ENCODE data around the gene TDRD7.

The TDRD7 gene

GRCh38 chr9:97517331-97518089, 105.6 kb downstream of the TDRD7 start:
- in situ Hi-C loops (cut with MboI; ENCODE audit: low pct_unique_long_range_greater_than_20kb, low sequenced_read_pairs): no loop called here

DNA sequence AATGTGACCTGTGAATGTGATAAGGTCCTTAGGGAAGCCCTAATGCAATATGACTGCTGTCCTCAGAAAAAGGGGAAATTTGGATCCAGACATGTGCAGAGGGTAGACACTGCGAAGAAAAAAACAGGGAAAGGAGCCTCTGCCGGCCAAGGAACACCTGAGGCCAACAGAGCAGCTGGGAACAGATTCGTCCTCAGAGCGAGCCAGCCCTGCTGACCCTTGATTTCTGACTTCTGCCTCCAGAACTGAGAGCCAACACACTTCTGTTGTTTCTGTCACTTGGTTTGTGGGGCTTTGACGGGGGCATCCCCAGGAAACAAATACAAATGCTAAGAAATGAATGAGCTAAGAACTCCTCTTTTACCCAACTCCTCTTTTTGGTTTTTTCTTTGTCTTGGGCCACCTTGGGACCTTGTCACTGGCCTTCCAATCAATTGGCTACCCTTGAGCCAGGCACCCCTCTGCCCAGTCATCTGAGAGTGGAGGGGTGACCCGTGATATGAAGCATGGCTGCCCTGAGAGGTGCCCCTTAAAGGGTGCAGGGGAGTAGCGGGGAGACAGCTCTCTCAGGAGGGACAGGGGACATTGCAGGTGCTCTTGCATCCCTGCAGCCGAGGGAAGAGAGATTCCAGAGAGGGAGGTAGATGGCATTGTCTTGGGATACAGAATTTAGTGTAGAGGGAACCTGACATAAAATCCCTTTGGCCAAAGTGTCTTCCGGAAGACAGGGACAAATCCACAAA, 106.4 kb downstream of the TDRD7 start:
- in situ Hi-C loops (cut with MboI; ENCODE audit: low pct_unique_long_range_greater_than_20kb, low sequenced_read_pairs): no loop called here
- DNase-seq: no peak

More at GRCh38 chr9:97517331-97518089, 105.6 kb downstream of the TDRD7 start:
- no peak for DNase-seq

GRCh38 chr9:97518909-97519307, 107.0 kb downstream of the TDRD7 start:
- in situ Hi-C loops (cut with MboI; ENCODE audit: low pct_unique_long_range_greater_than_20kb, low sequenced_read_pairs): no loop called here
- peak; percentile 32 for DNase-seq

DNA sequence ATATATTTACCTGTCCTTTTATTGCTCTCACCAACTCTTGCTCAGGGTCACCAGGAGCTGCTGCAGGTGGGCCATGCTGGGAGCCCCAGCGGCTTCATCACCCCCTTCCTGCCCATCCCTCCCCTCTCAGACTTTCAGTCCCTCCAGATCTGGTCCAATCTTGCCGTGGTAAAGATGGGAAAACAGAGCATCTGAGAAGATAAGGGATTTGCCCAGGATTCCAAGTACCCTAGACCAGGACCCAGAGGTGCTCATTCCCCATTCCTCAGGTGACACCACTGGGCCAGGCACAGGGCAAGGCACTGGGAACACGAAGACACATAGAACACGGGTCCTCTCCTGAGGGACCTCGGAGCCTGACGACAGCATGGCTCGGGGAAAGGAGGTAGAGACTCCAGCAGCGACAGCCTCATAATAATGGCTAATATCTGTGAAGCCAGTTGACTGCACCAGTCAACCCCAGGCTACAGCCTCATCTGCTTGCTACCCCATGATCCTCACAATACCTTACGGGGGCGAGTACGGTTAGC, 107.6 kb downstream of the TDRD7 start:
- in situ Hi-C loops (cut with MboI; ENCODE audit: low pct_unique_long_range_greater_than_20kb, low sequenced_read_pairs): no loop called here

DNA sequence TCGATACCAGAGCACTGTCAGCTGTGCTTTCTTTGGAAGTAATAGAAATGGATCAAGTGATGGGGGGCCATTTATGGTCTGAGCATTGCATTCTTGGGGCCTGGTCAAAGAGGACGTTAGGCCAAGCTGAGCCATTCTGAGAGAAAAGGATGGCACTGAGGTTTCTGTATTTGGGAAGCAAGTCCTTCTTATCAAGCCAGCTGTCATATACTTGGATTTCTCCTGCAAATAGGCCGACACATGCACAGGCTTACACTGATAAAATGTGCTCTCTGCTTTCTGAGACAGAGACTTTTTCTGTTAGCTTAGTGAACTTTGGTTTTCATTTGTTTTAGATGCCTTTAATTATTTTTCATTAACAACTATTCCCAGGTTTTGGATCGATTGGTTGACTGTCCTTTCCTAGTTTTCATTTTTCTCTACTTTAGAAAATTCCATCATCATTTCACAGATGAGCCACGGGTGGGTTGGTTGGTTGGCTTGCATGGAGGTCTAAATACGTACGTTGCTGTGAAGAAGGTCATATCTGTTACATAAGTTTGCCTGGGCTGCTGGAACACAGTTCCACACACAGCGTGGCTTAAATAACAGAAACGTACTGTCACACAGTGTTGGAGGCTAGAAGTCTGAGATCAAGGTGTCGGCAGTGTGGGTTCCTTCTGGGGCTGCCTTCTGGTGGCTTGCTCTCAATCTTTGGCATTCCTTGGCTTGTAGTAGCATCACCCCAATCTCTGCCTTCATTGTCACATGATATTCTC, 109.9 kb downstream of the TDRD7 start:
- in situ Hi-C loops (cut with MboI; ENCODE audit: low pct_unique_long_range_greater_than_20kb, low sequenced_read_pairs): no loop called here
- DNase-seq: no peak

More for the DNA sequence above, 107.6 kb downstream of the TDRD7 start:
- DNase-seq: no peak

DNA sequence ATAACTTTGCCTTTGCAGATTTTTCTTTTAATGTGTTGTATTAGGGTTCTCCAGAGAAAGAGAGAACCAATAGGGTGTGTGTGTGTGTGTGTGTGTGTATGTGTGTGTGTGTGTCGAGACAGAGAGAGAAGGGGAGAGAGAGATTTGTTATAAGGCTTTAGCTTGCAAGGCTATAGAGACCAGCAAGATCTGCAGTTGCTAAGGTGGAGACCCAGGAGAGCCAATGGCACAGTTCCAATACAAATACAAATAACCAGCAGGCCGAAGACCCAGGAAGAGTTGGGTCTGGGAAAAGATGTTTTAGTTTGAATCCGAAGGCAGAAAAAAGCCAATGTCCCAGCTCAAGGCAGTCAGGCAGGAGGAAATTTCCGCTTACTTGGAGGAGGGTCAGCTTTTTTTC, 112.5 kb downstream of the TDRD7 start:
- no peak for DNase-seq
- in situ Hi-C loops (cut with MboI; ENCODE audit: low pct_unique_long_range_greater_than_20kb, low sequenced_read_pairs): no loop called here

DNA sequence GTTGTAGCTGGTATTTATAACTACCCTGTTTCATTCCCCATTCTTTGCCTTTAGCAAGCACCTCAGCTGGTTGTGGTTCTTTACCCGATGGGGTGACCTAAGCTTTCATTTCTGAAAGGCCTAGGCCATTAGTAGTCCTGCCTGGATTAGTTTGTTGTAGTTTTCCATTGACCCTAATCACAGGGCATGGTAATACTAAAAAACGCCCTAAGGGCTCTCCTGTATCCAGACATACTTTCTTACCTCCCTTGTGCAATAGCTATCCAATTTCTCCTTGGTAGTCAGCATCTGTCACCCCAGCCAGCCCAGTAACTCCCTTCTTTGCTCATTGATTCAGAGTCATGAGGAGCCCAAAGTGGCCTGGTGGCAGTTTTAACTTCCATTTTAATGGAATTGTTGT, 113.6 kb downstream of the TDRD7 start:
- in situ Hi-C loops (cut with MboI; ENCODE audit: low pct_unique_long_range_greater_than_20kb, low sequenced_read_pairs): no loop called here
- DNase-seq: no peak

GRCh38 chr9:97526895-97527575, 115.1 kb downstream of the TDRD7 start:
- no peak for DNase-seq

DNA sequence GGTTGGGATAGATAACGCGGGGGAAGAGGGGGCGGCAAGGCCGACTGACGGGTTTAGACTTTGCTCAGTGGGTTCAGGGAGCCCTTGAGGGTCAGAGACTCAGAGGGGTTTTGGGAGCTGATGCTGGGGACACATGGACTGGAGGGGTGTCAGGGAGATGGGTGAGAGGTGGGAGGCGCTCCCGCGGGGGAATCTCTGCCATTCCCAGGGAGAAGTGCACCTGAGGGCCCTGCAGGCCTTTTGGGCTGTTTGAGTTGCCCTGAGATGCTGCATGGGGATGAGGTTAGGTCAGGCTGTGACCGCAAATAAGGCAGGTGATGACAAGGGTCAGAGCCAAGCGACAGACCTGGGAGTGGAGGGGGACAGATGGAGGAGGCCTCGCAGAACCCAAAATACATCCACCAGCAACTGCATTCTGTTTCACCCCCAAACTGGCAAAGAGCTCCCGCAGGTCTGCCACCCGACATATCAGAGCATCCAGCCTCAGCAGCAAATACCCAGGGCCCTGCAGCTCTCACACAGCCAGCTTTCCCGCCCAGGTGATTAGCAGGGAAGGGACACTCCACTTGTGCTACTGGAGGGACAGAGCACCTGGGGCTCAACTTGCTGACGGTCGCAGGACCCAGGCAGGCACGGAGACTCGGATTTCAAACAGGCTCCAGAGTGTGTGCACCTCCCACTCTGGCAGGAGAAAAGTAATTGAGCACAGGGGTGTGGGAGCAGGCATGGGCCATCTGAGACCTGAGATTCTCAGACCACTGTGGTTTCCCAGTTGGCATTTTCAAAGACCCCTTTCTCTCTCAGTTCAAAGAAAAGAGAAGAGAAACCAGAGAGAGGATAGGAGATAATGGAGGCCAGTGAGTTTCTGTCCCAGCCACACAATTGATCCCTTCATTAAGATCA, 116.0 kb downstream of the TDRD7 start:
- DNase-seq: no peak
- in situ Hi-C loops (cut with MboI; ENCODE audit: low pct_unique_long_range_greater_than_20kb, low sequenced_read_pairs): no loop called here

More at GRCh38 chr9:97526895-97527575, 115.1 kb downstream of the TDRD7 start:
- in situ Hi-C loops (cut with MboI; ENCODE audit: low pct_unique_long_range_greater_than_20kb, low sequenced_read_pairs): no loop called here

DNA sequence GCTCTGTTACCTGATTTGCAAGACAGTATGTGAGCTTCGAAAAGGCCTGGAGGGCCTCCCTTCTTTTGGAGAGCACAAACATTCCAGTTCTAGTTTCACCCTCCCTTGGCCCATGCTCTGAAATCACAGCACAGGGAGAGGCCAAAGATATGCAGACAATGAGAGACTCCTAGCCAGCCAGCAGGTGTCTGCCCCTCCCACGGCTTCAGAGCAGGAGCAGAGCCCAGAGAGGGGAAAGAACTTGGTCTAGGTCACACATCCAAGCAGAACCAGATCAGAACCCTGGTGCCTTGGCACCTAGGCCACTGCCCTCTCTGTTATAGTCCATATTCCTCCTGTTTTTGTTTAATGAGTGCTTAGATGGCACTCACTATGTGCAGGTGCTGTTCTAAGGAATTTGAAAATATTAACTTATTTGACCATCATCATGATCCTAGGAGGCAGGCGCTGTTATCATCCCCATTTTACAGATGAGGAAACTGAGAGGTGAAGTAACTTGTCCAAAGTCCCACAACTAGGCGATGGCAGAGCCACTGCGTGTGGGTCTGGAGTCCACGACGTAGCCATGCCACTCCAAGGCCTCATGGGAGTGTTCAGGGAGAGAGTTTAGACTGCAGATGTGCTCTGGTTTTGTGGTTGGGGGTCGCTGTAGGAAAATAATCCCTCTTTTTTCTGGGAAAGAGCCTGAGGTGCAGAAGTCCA, 116.8 kb downstream of the TDRD7 start:
- in situ Hi-C loops (cut with MboI; ENCODE audit: low pct_unique_long_range_greater_than_20kb, low sequenced_read_pairs): no loop called here
- DNase-seq: no peak

- no peak for DNase-seq
- in situ Hi-C loops (cut with MboI; ENCODE audit: low pct_unique_long_range_greater_than_20kb, low sequenced_read_pairs): no loop called here
Measured at GRCh38 chr9:97529363-97530076, 117.6 kb downstream of the TDRD7 start.

- in situ Hi-C loops (cut with MboI; ENCODE audit: low pct_unique_long_range_greater_than_20kb, low sequenced_read_pairs): no loop called here
Measured at GRCh38 chr9:97531888-97532376, 120.0 kb downstream of the TDRD7 start.

DNA sequence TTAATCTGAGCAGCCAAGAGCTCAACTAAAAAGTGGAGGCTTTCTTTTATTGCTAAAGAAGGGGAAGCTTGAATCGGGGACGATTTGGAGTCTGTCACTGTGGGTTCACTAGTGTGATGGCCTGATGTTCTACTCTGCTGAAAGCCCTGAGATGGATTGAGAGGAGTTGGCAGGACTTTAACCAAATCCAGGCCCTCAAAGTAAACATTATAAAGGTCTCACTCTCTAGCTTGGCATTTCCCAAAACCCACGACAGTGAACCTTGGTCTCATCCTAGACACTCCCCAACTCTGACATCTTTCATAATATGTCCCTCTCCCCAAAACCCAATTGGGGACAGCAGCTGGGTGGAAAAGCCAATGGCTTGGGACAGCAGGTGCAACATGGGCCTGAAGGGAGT, 122.3 kb downstream of the TDRD7 start:
- DNase-seq: no peak
- in situ Hi-C loops (cut with MboI; ENCODE audit: low pct_unique_long_range_greater_than_20kb, low sequenced_read_pairs): no loop called here

More at GRCh38 chr9:97531888-97532376, 120.0 kb downstream of the TDRD7 start:
- DNase-seq: no peak

GRCh38 chr9:97534961-97535594, 123.2 kb downstream of the TDRD7 start:
- DNase-seq: no peak
- in situ Hi-C loops (cut with MboI; ENCODE audit: low pct_unique_long_range_greater_than_20kb, low sequenced_read_pairs): no loop called here

DNA sequence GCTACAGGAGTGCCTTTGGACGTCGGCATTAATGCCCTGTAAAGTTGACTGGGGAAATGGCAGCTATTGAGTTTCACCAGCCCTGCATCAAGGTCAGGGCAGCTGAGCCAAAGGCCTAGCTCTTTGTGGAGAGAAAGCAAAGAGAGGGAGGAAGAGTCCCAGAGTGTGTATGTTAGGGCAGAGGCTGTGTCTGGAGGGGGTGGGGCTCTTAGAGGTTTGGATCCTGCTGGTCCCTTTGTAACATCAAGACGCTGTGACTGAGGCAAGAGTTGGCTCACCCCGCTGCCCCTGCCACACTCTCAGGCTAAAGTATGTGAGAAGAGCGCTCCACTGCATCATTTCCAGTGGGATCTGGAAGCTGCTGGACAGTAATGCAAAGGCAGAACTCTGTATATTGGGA, 123.9 kb downstream of the TDRD7 start:
- in situ Hi-C loops (cut with MboI; ENCODE audit: low pct_unique_long_range_greater_than_20kb, low sequenced_read_pairs): no loop called here
- no peak for DNase-seq

DNA sequence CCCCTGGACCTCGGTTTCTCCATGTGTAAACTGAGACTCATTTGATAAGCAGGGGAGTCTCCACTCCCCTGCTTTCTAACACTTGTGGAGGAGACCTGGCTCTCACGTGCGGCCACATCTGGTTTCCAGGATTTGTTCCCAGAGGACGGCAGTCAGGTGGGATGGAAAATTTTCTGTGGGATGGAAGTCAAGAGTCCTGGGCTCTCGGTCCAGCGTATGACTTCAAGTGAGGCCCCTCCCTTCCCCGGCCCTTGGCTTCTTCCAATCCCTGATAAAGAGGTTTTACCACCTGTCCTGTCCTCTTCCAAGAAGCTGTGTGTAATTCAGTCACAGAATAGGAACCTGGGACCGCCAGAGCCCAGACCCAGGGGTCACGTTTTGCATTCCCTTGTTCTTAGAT, 124.6 kb downstream of the TDRD7 start:
- no peak for DNase-seq
- in situ Hi-C loops (cut with MboI; ENCODE audit: low pct_unique_long_range_greater_than_20kb, low sequenced_read_pairs): no loop called here
